Subcutaneous adipose tissue (tissue), 4 donors: ENCODE data around the gene KCNIP4. TPM values are rescaled to one million over a fixed set of nuclear protein-coding genes. Genes with fewer than 3 reads are reported as not detected.

Source experiments
- CTCF ChIP-seq: fragments of 450-650 bp; IDR thresholded peaks from one replicate; pipeline ENCODE4 v1.5.1; 2016; ENCODE audit warnings: low read depth, mild to moderate bottlenecking, control low read depth, antibody characterized with exemption, moderate library complexity
- total RNA-seq, 4 donors: library from RNA; depleted of rRNA; stranded (reverse); fragments of >200 nt; gene quantifications; one replicate each; pipeline ENCODE4 v1.1.0, GENCODE V29; 2016

The KCNIP4 gene
- total RNA-seq, 4 donors from 2014 or later: 0.34 TPM; not detected in 3

GRCh38 chr4:20899591-20899990, 1049.0 kb downstream of the KCNIP4 start:
- TF ChIP-seq CTCF: no peak

- TF ChIP-seq CTCF: no peak
These were observed 1052.6 kb downstream of the KCNIP4 start for GRCh38 chr4:20895988-20896387.

- TF ChIP-seq CTCF: no peak
These were observed 1053.4 kb downstream of the KCNIP4 start for GRCh38 chr4:20895208-20895607.

GRCh38 chr4:20890761-20891160, 1057.8 kb downstream of the KCNIP4 start:
- TF ChIP-seq CTCF: no peak

- no peak for TF ChIP-seq CTCF
These were observed 1058.7 kb downstream of the KCNIP4 start for GRCh38 chr4:20889901-20890300.

GRCh38 chr4:20883677-20884076, 1064.9 kb downstream of the KCNIP4 start:
- no peak for TF ChIP-seq CTCF

GRCh38 chr4:20883231-20883630, 1065.3 kb downstream of the KCNIP4 start:
- TF ChIP-seq CTCF: no peak

- no peak for TF ChIP-seq CTCF
These were observed 1066.1 kb downstream of the KCNIP4 start for GRCh38 chr4:20882500-20882899.
